HG02840 (cell line): Measurements from ENCODE around the gene RAP2A.

Experiments
- ATAC-seq: cut with Tn5 transposase; IDR thresholded peaks from one replicate; pipeline ENCODE4 v1.9.1; 2021; ENCODE audit warnings: mild to moderate bottlenecking, moderate library complexity, moderate number of reproducible peaks; ENCODE audit not compliant: unreplicated experiment, low FRiP score

RAP2A gene

DNA sequence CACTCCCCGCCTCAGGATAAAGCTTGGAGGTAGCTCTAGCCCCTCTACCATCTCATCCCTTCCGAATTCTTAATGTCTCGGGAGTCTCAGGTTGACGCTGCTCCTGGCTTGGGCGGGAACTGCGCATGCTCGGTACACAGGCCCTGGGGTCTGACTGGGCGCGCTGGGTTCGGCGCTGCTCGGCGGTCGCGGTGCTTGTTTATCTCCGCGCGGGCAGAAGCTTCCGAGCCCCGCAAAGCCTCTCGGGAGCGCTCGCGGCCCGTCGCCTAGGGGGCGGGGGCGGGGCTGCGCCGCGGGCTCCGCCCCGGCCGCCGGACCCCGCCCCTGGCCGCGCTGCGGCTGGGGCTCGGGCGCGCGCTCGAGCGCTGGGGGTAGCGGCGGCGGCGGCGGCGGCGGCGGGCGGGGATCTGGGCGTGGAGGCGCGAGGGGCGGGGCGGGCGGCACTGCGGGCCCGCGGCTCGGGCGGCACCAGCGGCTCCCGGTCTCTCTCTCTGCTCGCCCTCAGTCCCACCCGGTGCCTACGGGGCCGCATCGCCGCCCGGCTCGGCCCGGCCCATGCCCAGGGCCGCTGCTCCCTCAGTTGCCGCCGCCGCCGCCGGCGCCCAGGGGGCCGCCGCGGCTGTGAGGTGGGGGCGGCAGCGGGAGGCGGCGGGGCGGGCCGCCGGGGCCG lies at the start of gene RAP2A:
RAP2A (plus strand) TSS at position 443 of the 670 bp plus-strand sequence. CDS start 302 bp downstream, outside the sequence.
- ATAC-seq: peak; percentile 40

DNA sequence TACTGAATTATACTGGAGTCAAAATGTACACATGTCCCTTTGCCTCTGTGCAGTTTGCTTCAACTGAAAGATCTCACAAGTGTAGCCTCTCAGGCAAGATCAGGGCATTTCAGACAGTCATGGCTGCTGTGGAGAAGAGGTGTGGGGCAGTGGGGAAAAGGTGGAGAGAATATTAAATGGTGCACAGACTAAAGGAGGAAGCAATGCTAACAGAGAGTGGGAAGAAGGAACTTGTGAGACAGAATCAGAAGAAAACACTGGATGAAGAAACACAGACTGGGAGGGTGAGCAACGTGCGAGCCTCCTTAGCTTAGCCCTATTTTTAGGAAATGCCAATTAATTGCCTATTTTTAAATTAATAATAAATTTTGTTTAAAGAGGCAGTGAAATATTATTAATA lies 49.6 kb upstream of the RAP2A start:
- no peak for ATAC-seq

DNA sequence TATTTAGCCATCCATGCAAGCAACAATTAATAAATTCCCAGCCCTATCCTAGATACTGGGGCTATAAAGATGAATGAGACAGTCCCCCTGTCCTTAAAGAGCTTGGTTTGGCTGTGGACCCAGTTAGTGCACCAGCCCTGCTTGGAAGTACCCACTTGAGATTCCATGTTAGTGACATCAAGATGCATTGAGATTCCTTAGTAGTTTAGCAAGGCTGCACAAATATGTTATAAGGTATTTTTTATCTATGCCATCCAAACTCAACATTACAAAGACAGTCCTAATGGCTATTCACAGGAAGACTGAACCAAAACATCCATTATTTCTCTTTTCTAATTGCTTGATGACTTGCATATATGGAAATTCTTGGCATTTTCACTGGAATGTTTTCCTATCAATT lies 48.8 kb upstream of the RAP2A start:
- no peak for ATAC-seq

DNA sequence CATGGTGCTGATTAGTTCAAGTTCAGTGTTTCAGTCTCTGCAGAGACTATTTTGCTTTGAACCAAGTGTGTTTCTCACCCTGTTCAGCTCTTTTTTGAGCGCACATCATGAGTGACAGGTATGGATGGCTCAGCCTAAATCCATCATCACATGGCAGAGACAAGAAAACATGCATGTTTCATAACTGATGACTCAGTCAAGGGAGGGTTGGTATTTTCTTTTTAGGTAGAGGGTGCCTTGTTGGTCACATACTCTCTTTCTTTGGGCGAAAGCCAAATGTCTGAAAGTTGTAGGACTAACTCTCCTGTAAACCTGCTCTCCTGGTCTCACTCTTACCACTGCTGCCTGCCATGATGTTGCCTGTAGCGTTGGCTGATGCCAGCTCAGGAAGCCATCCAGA lies 48.1 kb upstream of the RAP2A start:
- ATAC-seq: no peak

DNA sequence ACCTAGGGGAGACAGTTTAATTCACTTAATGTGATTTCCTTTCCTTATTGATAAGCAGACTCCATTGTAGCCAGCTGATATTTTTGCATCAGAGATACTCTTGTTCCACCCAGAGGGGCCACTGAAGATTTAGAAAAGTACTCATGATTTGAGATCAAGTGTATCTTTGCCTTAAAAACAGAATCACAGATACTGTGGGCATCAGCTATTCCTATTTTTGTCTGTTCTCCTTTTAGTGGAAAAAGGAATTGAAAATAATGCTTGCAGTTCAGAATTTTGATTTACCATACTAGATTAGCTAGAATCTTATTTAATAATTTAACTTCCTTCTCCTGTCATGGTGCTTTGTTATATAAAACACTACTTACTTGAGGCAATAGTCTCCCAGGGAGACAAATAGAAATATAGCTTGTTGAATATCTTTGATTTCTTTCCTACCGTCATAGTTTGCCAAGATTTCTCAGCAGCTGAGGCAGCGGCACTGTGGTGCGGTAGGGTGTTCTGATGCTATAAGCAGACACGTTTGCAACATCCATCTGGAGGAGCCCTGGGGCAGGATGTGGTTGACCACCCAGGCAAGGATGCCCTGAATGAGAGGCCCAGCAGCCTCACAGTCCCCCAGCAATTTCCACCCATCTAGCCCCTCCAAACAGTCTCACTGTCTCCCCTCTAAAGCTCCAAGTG lies 47.0 kb upstream of the RAP2A start:
- no peak for ATAC-seq

- no peak for ATAC-seq
Measured at GRCh38 chr13:97387485-97387839, 46.5 kb upstream of the RAP2A start.

DNA sequence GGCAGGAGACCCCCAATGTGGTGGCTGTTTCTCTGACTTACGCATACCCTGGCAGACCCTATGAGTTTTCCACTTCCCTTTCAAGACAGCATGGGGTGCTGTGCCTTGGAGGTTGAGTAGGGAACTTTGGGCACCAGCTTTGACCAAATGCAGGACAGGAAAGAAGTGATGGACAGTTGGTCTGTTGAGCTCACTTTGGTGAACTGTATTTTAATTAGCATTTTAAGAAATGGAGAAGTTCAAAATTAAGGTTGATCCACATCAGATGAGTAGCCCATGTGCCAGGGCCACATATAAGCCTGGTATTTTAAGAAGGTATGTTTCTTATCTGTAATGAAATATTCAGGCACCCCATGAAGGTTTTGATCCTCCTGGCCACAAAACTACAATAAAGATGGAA lies 46.1 kb upstream of the RAP2A start:
- no peak for ATAC-seq

DNA sequence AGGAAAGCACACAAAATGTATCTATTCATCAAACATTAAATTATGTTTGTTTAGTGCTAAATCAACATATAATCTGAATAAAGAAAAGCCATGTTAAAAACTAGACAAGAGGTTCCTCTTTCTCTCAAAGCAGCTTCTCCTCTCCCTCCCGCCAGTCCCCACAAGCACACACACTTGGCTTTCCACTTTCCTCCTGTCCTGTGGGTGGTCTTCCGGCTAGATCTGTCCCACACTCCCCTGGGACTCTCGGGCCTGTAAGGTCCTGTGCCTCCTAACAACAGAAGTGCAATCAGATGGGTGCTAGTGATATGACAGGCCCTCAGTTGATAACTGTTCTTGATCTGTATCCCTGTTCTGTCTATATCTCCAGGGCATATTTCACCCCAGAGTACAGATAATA lies 45.6 kb upstream of the RAP2A start:
- ATAC-seq: no peak

DNA sequence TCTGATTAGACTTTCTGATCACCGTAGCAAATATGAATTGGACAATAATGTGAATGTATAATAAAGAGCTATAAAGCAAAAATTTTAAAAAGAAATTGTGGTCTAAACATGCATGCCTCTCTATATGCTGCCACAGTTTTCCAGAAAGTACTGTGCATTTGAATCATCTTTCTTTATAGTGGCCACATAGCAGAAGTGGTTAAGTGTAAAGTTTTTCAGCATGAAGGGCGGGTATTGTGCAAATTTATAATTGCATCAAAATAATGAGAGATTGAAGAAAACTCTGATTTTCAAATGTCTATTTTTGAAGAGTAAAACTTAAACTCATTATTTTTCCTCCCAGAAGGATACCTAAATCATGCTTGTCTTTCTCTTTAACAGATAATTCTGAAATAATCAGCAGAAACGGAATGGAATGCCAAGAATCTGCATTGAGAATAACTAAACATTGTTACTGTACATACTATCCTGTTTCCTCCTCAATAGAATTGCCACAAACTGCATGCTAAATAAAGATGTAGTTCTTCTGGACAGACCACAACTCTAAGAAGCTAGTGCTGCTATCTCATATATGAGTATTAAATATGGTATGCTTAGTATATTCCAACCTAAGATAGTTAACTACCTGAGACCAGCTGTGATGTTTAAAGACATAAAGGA lies 42.9 kb upstream of the RAP2A start:
- no peak for ATAC-seq

DNA sequence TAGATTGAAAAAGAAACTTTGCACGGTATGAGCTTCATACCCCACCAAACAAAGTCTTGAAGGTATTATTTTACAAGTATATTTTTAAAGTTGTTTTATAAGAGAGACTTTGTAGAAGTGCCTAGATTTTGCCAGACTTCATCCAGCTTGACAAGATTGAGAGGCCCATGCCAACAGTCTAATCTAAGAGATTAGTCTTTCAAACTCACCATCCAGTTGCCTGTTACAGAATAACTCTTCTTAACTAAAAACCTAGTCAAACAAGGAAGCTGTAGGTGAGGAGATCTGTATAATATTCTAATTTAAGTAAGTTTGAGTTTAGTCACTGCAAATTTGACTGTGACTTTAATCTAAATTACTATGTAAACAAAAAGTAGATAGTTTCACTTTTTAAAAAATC lies 41.9 kb upstream of the RAP2A start:
- ATAC-seq: no peak

DNA sequence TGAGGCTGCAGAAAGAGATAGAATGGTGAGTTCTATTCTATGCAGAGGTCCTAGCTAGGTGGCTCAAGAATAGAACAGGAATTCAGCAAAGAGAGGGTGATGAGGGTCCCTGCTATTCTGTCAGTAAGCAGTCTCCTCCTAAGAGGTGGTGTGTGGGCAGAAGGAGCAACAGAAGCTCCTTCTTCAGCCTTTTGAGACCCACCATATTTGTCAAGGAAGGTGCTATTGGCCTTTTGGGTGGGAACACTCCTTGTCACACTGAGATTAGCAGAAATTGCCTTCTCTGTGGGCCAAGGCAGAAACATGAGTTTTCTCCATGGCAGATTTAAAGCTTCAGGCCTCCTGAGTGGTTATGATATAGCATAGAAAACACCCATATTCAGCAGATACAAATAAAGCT lies 39.4 kb upstream of the RAP2A start:
- no peak for ATAC-seq

GRCh38 chr13:97395447-97396136 lies 38.4 kb upstream of the RAP2A start:
- no peak for ATAC-seq

- ATAC-seq: no peak
Measured at GRCh38 chr13:97397267-97397666, 36.7 kb upstream of the RAP2A start.

GRCh38 chr13:97401421-97401820 lies 32.5 kb upstream of the RAP2A start:
- no peak for ATAC-seq

- no peak for ATAC-seq
Measured at GRCh38 chr13:97403893-97404750, 29.8 kb upstream of the RAP2A start.

DNA sequence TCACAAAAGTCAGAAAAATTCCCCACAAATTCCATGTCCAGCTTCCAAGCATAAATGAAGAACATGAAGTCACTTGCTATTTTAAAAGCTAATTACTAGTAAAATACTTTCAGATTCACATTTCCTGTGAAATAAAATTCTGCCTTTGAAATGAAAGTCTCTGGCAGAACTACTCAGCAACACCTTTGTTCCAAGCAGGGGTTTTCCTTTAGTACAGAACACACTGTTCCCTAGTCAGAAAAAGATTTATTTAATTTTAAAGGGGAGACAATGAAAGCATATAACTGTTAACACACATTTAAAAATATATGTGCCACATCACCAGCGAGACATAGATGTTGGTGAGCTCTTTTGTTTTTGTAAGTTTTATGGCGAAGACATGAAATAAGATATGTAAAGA lies 26.4 kb upstream of the RAP2A start:
- no peak for ATAC-seq

DNA sequence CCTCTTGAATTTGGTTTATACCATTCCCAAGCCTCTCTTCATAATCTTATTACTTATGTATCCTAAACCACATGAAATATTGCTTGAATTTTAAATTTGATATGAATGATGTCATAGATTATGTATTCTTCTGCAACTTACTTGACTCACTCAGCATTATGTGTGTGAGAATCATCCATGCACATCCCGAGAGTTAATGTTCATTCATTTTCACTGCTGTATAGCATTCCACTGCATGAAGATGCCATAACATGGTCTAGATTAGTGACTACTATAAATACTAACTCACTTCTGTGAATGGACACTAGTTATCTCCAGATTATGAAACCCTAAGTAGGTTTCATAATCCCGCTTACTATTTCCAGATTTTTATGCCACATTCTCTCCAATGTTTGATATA lies 25.0 kb upstream of the RAP2A start:
- ATAC-seq: no peak

DNA sequence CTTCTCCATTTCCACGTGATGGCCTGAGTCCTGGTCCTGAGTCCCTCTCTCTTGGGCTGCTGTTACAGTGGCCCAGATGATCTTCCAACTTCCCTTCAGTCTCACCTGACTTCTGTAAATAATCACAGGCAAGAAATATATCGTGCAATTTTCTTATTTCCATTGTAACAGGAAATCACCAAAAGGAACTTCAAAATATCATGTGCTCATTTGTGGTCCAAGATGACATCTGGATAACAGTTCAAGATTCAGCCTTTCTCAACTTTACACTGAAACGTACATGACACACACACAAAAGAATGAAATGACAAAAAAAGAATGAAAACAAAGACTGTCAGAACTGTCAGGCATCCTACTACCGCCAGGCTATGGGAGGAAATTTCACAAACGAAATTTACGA lies 22.0 kb upstream of the RAP2A start:
- ATAC-seq: no peak

- no peak for ATAC-seq
Measured at GRCh38 chr13:97413694-97414093, 20.3 kb upstream of the RAP2A start.

DNA sequence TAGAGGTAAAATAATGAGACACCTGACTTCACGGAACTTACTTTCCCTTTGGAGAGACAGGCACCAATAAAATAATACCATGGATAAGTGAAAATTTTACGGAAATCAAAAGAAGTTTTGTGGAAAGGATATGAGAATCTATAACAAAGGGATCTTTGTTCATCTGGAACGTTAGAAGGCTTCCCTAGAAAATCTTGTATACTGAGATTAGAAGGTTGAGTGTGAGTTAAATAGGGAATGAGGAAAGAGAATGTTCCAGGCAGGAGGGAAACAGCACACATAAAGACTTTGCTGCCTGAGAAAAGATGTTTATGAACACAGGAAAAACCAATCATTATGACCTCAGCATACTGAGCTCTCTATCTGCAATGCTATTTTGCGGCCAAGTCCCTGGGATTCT lies 19.6 kb upstream of the RAP2A start:
- ATAC-seq: no peak
